Breast epithelium (tissue), 3 donors: ENCODE results near the gene BRD2.

ENCODE experiments used
- CTCF ChIP-seq, 3 donors: fragments of 450-650 bp; IDR thresholded peaks; one replicate each; pipeline ENCODE4 v1.5.1; 2016 to 2017; ENCODE audit warnings: antibody characterized with exemption in 3 of 3, mild to moderate bottlenecking in 3 of 3, moderate library complexity in 3 of 3
- POLR2AphosphoS5 ChIP-seq, 3 donors: sonication (generic); formaldehyde crosslinking; IDR thresholded peaks; one replicate each; pipeline ENCODE4 v1.6.1; 2017; ENCODE audit warnings: antibody characterized with exemption in 3 of 3

GRCh38 chr6:32968093-32968866 is at the start of gene BRD2:
- no peak for TF ChIP-seq CTCF (IDR thresholded peaks at IDR 0.05)
- TF ChIP-seq POLR2AphosphoS5 (IDR thresholded peaks at IDR 0.05) = peak; percentile 86 to 93 (median 88)
